GM21447 (cell line): Measurements from ENCODE around the gene TAOK2.

Experiments
- ATAC-seq: cut with Tn5 transposase; IDR thresholded peaks from one replicate; pipeline ENCODE4 v1.9.1; 2021; ENCODE audit not compliant: unreplicated experiment

Gene TAOK2

DNA sequence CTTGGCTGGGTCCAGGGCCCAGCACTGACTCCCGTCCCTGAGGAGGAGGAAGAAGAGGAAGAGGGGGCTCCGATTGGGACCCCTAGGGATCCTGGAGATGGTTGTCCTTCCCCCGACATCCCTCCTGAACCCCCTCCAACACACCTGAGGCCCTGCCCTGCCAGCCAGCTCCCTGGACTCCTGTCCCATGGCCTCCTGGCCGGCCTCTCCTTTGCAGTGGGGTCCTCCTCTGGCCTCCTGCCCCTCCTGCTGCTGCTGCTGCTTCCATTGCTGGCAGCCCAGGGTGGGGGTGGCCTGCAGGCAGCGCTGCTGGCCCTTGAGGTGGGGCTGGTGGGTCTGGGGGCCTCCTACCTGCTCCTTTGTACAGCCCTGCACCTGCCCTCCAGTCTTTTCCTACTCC lies 13.3 kb downstream of the TAOK2 start:
- ATAC-seq: no peak

DNA sequence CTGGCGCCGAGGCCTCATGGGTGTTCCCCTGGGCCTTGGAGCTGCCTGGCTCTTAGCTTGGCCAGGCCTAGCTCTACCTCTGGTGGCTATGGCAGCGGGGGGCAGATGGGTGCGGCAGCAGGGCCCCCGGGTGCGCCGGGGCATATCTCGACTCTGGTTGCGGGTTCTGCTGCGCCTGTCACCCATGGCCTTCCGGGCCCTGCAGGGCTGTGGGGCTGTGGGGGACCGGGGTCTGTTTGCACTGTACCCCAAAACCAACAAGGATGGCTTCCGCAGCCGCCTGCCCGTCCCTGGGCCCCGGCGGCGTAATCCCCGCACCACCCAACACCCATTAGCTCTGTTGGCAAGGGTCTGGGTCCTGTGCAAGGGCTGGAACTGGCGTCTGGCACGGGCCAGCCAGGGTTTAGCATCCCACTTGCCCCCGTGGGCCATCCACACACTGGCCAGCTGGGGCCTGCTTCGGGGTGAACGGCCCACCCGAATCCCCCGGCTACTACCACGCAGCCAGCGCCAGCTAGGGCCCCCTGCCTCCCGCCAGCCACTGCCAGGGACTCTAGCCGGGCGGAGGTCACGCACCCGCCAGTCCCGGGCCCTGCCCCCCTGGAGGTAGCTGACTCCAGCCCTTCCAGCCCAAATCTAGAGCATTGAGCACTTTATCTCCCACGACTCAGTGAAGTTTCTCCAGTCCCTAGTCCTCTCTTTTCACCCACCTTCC lies 13.9 kb downstream of the TAOK2 start:
- ATAC-seq: no peak

DNA sequence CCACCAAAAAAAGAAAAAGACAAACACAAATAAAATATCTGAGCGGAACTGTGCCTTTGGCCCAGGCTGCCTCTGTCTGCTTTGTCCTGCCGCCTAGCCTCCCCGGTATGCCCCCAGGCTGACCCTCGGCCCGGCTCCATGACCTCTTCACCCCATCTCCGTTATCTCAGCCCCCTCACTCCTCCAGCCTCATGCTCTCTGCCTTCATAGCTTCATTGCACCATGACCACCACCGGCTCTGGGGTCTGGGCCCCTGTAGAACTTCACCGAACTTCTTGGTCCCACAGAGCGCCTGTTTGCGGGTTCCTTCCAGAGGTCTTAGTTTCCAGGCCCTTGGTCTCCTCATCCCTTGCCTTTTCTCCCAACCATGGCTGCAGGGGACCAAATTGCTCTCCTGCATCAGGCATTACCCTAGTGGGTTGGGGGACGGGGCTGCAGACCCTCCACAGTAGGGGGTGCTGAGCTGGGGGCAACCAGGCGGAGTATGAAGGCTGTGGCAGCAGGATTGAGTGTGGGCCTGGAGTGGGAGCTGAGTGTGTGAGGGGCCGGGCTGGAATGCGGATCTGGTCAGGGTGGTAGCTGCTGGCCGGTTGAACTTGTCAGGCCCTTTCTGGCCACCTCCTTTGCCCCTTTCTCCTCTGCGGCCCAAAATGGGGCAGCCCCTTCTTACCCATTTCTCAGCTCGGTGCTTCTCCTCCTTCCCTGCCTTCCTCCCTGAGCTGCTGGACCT lies 14.8 kb downstream of the TAOK2 start:
- ATAC-seq: no peak

DNA sequence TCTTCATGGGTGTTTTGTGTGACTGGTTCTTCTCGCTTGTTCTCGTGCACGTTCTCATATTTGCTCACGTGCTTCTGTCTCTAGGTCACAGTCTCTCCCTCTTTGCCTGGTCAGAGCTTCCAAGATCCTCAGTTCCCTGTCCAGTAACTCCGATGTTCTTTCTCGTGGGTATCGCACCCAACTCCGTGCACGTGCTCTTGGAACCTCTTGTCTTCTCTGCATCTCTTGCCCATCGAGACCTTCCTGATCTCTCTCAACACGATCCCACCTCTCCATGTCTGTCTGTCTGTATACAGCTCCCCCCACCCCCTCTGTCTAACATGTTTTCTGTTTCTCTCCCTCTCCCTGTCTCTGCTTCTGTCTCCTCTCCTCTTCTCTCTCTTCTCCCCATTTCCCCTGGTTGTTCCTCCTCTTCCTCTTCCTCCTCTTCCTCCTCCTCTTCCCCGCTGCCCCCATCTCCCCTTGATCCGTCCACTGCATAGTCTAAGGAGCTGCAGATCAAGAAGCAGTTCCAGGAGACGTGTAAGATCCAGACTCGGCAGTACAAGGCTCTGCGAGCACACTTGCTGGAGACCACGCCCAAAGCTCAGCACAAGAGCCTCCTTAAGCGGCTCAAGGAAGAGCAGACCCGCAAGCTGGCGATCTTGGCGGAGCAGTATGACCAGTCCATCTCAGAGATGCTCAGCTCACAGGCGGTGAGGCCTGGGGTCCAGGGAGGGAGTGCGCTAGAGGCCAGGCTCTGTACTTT lies 15.6 kb downstream of the TAOK2 start:
- no peak for ATAC-seq

DNA sequence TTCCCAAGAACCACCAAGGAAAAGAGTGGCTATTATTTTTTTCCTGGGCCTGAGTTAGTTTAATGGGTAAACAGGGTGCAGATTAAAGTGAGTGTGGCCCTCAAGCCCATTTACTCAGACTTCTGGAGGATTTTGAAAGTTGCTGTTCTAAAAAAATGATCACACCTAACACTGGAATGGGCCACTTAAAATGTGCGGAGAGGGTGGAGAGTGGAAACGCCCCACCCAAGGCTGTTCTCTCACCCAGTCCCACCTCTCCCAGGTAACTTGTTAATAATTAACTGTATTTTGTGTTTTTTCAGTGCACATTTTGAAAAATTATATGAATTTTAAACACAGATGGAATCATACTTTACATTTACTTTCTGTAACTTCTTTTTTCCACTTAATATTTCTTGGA lies 16.4 kb downstream of the TAOK2 start:
- no peak for ATAC-seq

DNA sequence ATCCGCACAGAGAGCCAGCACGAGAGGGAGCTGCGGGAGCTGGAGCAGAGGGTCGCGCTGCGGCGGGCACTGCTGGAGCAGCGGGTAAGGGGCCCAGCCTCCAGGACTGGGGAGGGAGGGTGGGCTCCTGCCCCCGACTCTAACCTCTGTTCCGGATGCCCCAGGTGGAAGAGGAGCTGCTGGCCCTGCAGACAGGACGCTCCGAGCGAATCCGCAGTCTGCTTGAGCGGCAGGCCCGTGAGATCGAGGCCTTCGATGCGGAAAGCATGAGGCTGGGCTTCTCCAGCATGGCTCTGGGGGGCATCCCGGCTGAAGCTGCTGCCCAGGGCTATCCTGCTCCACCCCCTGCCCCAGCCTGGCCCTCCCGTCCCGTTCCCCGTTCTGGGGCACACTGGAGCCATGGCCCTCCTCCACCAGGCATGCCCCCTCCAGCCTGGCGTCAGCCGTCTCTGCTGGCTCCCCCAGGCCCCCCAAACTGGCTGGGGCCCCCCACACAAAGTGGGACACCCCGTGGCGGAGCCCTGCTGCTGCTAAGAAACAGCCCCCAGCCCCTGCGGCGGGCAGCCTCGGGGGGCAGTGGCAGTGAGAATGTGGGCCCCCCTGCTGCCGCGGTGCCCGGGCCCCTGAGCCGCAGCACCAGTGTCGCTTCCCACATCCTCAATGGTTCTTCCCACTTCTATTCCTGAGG lies 17.4 kb downstream of the TAOK2 start:
- no peak for ATAC-seq

DNA sequence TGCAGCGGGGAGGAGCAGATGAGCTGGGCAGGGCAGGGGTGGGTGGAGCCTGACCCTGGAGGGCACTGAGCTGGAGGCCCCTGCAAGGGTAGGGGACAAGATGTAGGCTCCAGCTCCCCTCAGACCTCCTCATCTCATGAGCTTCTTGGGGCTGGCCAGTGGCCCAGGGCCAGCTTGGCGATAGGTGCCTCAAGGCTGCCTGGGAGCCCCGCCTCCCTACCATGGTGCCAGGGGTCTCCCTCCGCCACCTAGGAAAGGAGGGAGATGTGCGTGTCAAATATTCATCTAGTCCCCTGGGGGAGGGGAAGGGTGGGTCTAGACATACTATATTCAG lies 17.9 kb downstream of the TAOK2 start:
- no peak for ATAC-seq

DNA sequence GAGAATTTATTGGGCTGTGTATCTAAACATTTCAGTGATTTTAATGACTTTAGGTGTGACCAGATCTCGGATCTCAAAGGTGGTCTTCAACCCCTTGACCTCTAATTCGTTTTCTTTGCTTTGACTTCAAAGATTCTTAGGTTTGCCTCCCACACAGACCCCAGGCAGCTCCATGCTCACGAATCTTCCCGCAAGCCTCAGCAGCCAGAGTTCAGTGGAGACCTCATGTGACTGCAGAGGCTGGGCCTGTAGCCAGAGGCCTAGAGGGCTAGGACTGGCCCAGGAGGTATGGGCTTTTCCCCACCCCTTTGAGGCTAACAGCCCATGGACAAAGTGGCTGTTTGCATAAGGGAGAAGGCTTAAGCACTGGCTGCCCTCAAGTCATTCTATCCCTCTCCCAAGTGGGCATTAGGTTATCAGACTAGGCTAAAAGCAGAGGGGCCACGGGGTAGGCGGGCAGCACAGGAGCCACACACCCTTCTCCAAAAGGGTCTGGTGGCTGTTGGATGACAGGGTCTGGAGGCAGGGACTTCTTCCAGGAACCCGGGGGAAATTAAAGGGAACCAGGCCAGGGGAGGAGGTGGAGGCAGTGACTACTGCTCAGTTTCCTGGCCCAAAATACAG lies 18.8 kb downstream of the TAOK2 start:
- no peak for ATAC-seq

DNA sequence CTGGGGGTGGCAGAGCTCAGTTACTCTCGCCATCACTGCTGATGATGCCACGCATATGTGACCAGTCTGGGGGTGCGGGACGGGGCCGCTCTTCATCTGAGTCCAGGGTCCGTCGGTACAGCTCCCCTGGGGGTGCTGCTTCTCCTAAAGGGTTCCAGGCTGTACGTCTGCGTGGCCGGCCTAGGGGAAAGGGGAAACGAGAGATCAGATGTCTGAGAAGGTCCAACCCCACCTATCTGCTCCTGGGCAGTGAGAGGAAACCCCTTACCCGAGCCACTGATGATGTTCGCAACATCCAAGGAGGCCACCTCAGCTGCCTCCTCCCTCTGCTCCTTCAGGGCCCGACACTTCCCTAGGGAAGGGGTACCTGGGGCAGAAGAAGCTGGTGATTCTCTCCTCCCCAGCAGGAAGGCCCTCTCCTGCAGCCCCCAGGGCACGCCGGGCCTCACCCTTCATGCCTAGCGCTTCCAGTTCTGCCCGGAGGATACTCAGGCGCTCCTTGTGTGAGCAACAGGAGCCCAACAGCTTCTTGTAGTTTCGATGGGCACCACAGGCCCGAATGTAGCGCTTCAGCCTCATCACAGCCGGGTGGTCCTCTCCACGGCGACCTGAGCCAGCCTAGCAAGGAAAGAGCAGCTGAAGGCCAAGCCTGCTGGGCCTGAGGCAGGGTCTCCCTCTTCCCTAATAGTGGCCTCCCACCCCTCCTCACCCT lies 19.7 kb downstream of the TAOK2 start:
- no peak for ATAC-seq

DNA sequence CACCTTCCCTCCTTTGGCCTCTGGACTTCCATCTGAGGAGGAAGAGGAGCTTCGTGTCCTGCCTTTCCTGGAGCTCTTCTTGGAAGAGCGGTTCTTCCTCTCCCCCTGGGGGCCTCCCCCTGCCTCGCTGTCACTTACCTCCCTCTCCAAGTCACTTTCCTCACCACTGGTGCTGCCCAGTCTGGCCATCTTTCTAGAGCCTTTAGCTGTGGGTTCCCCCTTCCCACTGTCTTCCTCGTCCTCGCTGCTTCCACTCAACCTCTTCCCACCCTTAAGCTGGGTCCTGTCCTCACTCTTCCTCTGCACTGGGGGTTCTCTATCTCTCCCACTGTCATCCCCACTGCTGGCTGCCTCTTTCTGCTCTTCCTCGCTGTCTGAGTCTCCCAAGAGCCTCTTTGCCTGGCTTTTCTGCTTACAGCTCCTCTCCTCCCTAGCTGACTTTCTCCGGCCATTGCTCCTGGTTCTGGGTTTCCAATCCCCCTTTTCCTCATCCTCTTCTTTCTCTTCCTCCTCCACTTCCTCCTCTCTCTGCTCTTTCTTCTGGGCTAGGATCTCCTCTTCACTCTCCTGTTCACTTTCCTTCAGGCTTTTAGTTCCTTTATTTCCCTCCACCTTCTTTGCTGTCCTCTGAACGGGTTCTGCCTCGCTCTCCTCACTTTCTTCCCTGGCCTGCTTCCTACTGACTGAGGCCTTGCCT lies 20.4 kb downstream of the TAOK2 start:
- ATAC-seq: no peak

DNA sequence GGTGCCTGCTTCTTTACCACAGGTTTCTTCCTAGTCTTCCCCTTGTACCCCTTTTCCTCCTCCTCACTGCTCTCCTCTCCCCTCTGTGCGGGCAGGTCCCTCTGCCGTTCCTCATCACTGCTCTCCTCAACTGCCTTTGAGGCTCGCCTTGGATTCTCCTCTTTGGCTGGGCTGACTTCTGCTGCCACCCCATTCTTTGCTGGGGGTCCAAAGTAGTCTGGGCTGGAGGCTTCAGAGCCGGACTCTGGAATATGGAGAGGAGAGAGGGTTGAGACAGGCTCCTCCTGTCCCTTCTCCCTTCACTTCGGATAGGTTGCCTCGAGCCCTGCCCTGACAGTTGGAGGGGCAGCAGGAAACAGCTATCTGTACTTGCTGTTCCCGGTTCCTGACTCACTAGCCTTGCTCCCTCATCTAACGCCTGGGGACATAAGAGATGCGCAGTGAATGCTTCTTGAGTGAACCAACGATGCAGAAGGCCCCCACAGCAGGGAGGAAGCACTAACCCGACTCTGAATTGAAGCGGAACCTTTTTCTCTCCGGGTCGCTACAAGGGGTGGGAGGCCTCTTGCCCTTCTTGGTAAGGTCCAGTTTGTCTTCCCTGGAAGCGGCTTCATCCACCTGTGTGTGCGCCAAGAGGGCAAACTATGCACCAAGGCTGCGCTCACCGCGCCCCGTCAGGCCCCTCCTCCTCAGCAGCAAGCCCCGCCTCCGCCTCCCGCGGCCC lies 21.1 kb downstream of the TAOK2 start:
- ATAC-seq: peak; percentile 42

DNA sequence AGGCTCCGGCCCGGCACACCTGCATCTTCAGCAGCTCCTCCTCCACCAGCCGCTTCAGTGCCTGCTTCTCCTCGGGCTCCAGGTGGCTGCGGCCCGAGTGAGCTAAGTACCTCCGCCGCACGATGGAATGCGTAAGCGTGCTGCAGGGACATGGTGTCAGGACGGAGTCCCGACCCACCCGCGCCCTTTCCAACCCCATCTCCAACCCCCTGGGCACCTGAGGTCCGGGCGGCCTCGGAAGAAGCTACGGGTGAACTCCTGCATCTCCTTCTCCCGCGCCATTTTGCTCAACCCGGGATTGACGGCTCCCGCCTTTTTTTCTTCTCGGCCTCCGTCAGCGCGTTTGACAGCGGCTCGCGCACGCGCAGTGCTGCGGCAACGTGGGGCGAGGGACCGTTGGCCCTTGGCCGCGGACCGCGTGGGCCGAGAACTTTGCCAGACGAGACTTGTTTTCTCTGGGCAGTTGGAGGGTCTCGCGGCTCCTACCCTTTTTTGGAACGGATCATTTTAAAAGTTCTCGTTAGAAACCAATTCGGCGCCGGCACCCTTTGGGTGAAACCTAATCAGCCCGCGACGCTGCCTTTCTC lies 21.7 kb downstream of the TAOK2 start, which contains the start of gene HIRIP3:
Gene HIRIP3 (minus strand): TSS at position 294 of the 587 bp plus-strand sequence. CDS start 12 bp downstream, at position 282.
- peak; percentile 51 for ATAC-seq

DNA sequence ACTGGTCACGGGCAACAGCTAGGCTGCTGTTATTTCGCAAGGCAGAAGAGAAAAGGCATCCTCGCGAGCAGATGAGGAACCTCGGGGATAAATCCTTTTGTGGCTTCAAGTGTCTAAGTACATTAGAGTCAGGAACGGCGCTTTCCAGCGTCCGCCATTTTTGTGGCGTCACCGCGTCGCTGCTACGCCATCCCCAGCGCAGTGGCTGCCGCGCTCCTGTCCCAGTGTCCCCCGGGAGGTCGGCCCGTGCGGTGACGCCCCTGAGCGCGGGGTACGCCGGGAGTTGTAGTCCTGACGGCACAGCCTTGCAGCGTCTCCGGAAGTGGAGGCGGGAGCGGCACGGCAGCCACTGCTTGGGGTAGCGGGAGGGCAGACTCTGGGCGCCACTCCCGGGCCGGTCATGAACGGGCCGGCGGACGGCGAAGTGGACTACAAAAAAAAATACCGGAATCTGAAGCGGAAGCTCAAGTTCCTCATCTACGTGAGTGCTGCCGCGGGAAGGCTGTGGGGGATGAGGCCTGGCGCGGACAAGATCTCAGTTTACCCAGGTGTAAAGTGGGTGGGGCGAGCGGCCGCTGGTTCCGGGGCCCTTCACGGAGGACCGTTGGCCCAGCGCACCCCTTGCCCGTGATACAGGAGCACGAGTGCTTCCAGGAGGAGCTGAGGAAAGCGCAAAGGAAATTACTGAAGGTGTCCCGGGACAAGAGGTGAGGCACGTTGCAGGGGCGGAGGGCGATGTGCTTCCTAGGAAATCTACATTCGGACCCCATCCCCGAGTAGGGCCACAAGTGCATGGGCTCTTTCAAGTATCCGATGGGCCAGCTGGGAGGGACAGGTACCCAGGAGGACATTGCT lies 22.5 kb downstream of the TAOK2 start, which contains the start of gene INO80E:
Gene INO80E (plus strand): TSS at position 331 of the 855 bp plus-strand sequence. CDS start 70 bp downstream, at position 401.
- peak; percentile 87 for ATAC-seq

DNA sequence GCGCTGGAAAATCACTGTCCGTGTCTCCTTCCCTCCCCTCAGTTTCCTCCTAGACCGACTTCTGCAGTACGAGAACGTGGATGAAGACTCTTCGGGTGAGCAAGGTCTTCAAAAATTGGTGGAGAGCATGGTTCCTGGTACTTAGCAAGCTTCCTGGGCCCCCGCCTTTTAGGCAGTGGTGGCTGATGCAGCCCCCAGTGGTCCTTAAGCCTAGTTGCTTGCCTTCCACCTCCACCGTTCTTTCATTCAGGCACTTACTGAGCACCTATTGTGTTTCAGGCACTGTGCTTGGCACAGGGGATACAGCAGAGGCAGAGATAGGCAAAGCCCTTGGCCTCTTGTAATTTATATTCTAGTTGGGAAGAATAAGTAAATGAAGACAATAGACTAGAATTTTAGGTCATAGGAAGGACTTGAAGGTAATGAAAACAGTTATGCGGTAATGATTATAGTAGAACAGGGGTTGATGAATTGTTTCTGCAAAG lies 23.1 kb downstream of the TAOK2 start:
- ATAC-seq: no peak

DNA sequence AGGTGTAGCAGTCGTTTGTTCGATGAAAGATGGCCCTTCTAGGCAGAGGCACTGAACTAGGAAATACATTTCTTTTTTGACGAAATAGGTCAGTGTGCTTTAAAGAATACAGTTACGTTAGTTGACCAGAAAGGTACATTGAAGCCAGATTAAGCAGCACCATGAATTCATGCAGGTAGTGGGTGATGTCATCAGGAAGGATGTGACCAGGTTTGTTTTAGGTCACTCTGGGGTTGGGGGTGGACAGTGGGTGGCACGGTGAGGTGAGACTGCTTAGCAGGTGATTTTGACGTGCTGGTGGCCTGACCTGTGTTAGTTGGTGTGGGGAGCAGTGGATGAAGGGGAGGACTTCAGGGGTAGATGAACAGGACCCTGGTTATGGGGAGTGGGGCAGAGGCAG lies 25.9 kb downstream of the TAOK2 start:
- ATAC-seq: no peak

DNA sequence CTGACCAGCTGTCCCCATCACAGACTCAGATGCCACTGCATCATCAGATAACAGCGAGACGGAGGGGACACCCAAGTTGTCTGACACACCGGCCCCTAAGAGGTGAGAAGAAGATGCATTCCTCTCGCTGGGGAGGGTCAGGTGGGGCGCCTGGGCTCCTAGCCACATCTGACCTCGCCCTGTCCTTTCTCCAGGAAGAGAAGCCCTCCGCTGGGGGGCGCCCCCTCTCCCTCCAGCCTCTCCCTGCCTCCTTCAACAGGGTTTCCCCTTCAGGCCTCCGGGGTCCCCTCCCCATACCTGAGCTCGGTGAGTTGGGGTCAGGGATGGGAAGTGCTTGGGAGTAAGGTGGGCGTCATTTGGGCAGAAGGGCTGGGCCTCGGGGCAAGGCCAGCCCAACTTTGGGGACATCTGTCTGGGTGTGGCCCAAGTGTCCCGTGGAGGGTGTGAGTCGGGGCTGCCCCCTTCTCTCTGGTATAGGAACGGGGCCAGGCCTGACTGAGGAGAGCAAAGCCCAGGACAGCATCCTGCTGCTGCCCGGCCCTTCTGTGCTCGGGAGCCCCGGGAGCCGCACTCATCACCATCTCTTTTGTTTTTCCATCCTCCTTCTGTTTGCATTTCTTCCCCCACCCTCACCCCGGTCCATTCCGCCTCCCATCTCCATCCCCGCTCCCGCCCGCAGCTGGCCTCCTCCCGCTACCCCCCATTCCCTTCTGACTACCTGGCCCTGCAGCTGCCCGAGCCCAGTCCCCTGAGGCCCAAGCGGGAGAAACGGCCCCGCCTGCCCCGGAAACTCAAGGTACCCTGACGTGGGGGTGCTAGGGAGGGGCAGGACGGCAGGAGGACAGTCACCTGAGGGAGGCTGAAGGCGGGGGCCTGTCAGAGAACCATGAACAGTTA lies 27.3 kb downstream of the TAOK2 start:
- no peak for ATAC-seq
